ENCODE data around the gene TUBA4B.
"Not testable (repeated sequence)": the region's sequence is repeated elsewhere in the genome, so short reads cannot be mapped to it uniquely, and the experiment has no call there.

TUBA4B gene

DNA sequence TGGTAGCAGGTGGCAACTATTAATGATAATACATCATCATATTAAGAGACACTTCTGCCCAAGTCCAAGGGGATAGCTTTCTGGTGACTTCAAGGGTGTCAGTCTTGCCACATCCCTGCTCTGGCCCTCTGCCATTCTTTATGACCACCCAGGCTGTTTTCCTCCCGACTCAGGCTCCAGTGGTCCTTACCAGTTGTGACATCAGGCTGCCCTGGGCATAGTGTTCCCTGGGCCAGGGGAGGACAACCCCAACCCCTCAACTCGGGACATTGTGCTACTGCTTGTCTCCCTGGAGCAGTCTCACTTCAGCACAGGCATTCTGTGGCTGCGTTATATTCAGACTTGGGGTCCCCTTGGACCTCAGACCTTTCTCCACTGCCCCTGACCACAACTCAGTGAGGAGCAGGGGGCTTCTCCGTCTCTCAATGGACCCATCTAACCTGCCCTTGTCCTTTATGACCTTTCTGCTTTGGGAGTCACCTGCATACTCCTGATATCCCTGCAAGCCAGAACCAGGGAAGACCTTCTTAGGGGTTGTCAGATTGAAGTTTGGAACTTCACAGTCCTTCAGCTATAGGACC, 39.0 kb downstream of the TUBA4B start:
- DNase-seq: no peak

DNA sequence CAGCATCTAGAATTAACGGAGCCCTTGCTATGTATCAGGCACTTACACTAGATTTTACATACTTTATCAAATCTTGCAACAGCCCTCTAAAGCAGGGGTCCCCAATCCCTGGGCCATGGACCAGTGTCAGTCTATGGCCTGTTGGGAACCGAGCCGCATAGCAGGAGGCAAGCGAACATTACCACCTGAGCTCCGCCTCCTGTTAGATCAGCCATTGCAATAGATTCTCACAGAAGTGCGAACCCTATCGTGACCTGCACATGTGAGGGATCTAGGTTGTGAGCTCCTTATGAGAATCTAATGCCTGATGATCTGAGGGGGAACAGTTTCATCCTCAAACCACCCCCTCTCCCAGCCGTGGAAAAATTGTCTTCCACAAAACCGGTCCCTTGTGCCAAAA, 39.6 kb downstream of the TUBA4B start:
- DNase-seq: no peak

DNA sequence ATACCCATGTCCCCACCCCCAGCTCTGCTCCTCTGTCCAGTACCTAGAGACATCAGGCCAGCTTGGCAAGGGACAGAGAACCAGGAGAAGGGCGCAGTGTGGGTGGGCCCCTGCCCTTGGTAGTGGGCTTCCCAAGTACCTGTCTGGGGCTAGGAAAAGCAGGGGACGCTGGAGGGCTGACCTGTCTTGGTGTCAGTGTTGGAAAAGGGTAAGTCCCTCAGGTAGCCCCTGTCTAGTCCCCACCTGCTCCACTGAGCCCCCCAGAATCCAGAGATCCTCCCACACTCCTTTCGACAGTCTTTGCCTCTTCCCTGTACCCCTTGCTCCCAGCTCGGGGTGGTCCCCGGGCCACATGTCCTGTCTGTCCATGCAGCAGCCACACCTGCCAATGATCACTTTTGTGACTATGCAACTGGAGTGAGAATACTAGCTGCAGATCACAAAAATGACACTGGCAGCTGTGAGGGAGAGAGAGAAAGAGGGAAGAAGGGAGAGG, 40.7 kb downstream of the TUBA4B start:
- DNase-seq: peak; percentile 18 to 19

DNA sequence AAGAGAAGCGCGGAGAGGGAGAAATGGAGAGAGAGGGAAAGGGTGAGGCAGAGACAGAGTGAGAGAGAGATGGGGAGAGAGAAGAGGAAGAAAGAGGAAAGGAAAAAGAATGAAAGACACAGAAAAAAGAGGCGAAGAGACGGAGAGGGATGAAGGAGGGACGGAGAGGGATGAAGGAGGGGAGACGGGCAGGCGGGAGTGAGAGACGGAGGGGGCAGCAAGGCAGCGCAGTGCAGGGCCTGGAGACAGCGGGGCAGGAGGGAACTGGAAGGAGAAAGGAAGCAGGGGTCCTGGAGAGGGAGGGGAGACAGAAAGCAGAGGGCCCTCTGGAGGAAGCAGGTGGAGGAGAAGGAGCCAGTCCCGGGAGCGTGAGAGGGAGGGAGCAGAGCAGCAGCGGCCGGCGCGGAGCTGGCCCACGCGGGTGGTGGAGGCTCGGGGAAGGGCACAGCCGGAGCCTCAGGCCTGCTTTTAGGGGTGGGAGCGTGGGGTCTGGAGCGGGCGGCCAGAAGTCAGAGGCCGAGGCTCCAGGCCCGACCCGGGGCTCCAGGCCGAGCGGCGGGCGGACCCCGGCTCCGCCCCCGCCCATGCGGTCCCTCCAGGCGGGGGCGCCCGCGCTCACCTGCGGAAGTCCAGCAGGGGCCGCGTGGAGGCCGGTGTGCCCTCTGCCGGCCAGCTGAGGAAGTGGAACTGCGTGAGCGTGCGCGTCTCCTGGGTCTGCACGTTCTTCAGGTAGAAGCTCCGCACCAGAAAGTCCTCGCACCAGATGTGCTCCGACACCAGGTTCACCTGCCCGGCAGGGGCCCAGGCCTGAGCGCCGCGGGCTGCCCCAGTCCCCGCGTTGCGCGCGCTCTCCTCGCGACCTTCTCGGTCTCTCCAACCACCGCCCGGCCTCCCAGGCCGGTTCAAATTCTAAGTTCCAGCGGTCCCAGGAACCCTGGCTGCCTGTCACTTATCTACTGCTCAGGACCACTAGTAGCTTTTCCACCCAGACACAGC, 41.6 kb downstream of the TUBA4B start:
- DNase-seq: peak; percentile 92 to 94

DNA sequence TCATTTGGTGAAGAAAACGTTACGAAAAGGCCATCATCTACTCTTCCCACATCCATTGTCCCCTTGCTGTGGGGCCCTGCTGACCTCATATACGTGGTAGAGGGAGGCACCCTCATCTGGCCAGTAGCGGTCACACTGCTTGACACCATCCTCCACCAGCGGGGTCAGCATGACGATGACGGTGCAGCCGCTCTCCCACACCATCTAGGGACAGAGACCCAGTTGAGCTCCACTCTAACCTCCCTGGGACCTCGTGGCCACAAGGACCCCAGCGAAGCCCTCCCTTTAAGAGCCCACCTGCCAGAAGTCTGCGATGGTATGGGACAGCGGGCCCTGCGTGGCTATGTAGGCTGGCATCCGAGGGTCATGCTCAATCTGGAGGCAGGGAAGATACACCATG, 43.1 kb downstream of the TUBA4B start:
- peak in 1 of 2 experiments; percentile 14 for DNase-seq

DNA sequence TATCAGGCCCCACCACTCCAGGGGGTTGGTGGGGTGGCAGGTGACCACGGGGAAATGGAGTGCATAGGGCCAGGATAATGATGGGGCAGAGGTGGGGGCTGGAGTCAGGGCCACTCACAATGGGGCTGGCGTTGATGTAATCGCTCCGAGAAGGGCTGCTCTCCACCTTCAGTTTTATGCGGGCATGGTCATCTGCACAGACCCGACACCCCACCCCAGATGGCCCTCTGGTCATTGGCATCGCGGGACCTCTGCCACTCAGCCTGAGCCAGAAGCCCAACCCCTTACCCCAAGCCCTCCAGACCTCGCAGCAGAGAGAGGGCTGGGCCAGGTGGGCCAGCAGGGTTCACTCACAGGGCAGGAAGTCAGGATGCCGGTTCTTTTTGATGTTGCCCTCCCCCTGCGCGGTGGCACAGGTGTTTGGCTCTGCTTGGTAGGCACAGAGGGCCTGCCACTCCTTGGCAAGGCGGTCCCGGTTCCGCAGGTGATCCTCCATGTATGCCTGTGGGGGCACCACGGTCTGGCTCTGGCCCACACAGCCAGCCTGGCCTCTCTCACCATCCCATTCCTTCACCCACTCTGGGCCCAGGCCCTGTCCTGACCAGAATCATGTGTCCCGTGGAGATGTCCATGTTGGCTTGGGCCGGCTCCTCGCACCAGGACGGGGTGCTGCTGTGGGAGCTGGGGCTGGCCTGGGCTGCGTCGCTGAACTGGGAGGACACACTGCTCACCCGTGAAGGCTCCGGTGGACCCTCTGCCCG, 43.8 kb downstream of the TUBA4B start:
- peak in 1 of 2 experiments; percentile 15 for DNase-seq

DNA sequence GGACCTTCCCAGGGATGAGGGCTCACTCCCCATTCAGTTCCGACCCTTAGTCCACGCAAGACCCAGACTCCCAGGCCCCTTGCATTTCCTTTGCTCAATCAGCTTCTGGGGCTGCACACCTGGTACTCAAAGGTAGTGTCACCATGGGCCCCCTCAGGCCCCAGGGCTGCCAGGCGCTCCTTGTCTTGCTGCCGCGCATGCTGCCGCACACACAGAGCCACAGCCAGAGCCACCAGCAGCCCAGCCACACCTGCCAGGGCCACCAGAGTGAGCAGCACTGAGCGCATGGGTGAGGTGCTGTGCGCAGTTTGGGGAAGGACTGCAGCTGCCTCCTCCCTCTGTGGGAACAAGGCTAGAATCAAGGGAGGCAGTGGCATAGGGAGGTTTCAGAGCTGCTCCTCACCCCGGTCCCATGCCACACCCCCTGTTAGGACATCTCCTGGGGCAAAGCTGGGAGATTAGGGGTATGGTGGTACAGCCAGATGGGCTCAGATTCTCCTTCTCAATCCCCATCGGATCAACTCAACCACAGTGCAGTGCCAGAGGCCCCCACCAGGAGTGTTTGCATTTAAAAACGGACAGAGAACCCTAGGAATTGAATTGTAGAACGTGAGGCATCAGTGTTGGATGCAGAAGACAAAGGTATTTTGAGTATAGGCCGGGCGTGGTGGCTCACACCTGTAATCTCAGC, 44.9 kb downstream of the TUBA4B start:
- peak in 1 of 2 experiments; percentile 22 for DNase-seq

DNA sequence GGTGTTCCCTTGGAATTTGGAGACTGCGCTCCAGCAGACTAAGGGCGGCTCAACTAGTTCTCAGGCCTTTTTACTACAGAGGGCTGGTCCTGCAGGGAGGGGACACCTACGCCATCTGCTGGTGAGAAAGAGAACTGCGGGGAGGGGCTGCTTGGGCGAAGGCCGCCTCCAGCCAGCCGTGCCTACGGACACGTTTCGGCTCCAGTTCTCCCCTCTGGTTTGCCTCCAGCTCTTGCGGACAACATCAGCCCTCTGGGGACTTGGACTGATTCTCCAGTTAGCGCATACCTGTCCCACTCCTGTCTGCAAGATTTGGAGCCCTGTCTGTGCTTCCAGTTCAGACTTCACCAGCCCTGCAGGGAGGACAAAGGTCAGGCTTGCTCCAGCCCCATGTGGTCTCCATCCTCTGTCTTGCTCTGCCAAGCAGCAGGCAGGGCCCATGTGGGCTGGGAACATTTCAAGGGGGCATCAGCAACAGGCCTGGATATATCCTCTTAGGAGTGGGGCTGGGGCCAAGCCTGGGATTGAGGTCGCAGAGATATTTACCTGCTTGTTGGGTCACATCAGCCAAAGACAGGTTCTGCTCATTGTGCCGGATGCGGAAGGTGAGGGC, 45.8 kb downstream of the TUBA4B start:
- peak; percentile 93 to 95 for DNase-seq

DNA sequence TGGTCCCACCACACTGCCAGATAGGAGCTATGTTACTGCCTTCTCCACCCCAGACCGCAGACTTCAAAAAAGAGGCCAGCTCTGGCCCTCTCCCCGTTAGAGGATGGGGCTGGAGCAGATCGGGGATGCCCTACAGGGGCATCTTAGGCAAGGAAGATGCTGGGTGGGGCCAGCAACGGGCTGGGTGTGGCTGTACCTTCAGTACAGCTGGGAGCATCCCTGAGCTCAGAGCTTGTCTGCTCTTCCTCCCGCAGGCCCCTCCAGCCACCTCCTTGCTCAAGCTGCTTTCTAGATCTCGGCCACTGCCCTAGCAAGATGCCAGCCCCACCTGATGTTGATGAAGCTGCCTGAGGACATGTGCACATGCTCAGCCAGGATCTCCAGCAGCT, 46.3 kb downstream of the TUBA4B start:
- no peak for DNase-seq

DNA sequence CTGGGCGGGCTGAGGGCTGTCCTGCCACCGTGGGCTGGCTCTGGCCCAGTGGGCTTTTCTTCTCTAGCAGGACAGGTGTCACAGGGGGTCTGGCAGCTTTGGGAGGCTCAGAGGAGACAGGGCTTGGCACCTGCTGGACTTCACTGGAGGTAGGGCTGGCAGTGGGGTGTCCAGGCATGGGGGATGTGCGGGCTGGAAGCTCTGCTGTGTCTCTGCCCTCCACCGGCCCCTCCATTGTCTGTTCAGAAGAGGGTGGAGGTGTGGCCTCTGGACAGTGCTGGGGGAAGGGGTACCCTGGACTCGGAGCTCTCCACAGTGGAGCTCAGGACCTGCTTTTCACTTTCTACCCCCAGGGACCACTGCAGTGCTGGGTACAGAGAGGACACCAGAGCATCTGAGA, 47.0 kb downstream of the TUBA4B start:
- DNase-seq: no peak

DNA sequence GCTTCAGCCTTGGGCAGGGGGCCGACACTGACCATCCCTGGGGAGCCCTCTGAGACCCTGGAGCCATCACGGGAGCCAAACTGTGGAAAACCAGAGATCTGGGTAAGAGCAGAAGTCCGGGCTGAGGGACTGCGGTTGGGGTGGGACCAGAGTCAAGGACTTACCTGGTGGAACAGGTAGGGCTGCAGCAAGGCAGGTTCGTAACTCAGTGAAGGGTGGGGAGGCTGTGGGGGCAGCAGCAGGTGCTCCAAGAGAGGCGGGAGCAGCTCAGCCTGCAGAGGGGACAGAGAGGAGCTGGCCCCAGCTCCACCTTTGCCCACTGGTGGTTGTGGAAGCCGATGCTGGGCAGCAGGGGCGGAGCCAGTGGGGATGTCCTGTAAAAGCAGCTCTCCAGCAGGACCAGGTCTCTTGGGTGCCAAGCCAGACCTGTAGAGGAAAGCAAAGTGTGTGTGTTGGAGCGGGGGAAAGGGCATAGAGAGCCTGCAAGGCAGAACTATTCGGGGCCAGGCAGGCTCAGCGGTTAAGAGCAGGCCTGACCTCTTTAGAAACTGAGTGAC, 49.4 kb downstream of the TUBA4B start:
- DNase-seq: no peak

DNA sequence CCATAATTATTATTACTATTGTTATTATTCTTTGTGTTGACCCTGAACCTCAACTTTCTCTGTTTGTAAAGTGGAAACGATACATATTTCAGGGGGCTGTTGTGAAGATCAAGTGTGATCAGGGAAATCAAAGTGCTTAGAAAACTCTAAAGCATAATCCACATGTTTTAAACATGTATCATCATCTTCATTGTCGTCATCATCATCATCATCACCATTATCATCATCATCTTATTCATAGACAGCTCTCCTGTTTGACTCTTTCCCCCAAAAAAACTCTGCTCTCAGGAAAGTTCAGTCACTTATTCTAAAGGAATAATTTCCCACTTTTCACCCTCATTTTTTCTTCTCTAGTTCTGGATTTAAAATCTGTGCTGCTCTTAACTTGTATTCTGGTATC, 51.2 kb downstream of the TUBA4B start:
- no peak for DNase-seq

DNA sequence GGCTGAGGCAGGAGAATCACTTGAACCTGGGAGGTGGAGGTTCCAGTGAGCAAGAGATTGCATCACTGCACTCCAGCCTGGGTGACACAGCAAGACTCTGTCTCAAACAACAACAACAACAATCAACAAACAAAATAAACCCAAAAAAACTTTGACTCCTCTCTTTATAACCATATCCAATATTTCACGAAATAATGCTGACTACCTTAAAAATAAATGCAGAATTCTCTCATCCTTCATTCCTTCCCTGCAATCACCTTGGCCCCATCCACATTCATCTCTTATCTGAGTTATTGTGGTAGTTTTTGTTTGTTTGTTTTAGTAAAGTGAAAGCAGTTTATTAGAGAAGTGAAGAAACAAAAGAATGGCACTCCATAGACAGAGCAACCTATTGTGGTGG, 53.0 kb downstream of the TUBA4B start:
- DNase-seq: no peak

DNA sequence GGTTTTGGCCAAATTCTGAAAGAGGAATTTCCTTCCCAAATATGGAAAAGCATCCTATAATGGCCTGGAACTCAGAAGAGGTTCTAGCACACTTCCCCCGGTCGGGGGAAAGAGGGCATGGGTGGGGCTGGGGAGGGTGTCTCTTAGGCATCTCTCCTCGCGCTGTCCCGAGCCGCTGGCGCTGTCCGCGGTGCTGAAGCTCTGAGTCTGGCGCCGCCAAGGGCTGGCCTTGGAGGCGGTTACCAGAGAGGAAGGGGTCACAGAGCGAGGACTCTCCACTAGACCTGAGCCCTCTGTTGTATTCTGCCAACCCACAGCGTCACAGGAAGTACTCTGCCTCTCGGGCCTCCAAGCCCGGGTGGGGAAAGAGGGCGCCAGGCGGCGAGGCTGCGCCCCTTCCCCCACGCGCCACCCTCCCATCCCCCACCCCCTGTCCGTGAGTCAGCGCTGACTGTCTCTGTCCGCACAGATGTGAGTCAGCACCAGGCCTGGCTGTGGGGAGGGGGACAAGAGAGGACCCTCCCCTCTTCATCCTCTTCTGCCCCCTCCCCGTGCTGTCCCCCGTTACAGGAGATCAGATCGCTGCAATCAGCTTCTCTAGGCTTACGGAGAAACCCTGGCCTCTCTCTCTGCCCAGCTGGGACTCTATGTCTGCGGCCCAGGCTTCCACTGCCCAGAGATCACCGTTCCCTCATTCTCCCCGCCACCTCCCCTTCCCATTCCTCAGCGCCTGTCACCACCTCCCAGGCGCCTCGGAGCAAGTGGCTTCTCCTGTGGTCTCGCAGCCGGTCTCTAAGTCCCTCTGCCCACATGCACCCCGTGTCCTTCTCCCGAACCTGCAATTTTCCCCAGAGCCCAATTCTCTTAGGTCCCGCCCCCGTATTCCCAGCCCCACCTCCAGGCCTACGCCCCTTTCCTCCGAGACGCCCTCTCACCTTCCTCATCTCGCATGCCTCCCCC, 55.4 kb downstream of the TUBA4B start:
- DNase-seq: peak; percentile 83

DNA sequence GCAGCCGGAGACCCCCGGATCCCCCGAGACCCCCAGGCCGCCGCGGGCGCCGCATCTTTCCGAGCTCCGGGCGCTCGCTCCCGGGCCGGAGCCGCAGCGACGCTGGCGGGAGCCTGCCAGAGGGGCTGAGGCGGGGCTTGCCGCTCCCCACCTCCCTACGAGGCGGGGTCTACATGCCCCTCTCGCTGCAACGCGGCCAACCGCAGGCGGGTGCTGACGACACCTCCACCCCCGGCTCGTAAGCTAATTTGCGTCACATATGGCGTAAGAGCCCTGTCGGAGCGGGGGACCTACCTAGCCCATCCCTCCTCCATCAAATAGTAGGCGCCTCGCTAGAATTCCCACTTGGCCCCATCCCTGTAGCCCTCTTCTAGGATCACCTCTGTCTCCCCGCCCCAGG, 56.2 kb downstream of the TUBA4B start, which contains the start of gene PTPRN:
TSS of gene PTPRN (minus strand) at position 124 of the 400 bp plus-strand sequence. CDS start at position 55, 69 bp downstream.
- no peak for DNase-seq

DNA sequence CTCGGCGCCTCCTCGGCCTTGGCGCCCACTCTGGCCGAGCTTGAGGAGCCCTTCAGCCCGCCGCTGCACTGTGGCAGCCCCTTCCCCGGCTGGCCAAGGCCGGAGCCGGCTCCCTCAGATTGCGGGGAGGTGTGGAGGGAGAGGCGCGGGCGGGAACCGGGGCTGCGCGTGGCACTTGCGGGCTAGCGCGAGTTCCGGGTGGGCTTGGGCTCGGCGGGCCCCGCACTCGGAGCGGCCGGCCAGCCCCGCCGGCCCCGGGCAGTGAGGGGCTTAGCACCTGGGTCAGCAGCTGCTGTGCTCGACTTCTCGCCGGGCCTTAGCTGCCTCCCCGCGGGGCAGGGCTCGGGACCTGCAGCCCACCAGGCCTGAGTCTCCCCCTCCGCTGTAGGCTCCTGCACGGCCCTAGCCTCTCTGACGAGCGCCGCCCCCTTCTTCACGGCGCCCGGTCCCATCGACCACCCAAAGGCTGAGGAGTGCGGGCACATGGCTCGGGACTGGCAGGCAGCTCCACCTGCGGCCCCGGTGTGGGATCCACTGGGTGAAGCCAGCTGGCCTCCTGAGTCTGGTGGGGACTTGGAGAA, 59.7 kb downstream of the TUBA4B start:
- not testable (repeated sequence) for DNase-seq

DNA sequence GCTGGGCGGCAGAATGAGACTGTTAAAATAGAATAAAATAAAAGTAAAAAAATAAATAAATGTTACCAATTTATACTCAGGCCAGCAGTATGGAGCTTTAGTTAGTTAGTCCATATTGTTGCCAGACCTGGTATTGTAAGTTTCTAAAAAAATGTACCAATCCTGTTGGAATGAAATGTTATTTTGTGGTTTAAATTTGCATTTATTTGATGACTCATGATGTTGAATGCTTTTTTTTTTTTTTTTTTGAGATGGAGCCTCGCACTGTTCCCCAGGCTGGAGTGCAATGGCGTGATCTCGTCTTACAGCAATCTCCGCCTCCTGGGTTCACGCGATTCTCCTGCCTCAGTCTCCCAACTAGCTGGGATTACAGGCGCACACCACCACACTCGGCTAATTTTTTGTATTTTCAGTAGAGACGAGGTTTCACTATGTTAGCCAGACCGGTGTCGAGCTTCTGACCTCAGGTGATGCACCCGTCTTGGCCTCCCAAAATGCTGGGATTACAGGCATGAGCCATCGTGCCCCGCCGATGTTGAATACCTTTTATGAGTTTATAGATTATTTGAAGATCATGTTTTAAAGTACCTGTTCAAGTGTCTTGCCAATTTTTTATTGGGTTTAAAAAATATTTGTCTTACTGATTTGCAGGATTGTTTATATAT, 61.9 kb downstream of the TUBA4B start:
- DNase-seq: no peak

All from activated T-cell treated with anti-CD3 and anti-CD28 coated beads, Interleukin-2, amount 50 U/mL, for 48 hours (primary cell).